Measurements from ENCODE around the gene SSB. TPM values are rescaled to one million over a fixed set of nuclear protein-coding genes. Genes with fewer than 3 reads are reported as not detected.
"Not testable (repeated sequence)": the region's sequence is repeated elsewhere in the genome, so short reads cannot be mapped to it uniquely, and the experiment has no call there.

SSB gene
- 54.8 TPM for total RNA-seq
- long read RNA-seq, transcript SSB-201 (12 exons, 1,709 nt), result major isoform, 45 of 62 reads
- long read RNA-seq, partial matches to known transcripts, result 14 of 62 reads
- long read RNA-seq, other reads (novel, unspliced or antisense), result 2 of 62 reads

GRCh38 chr2:169798718-169799592, at the start of gene SSB:
SSB (plus strand) TSS chr2:169798871; CDS start chr2:169800961, 2,090 bp downstream.
- DNase-seq (peak; percentile 96), ATAC-seq (peak; percentile 100)
- intact Hi-C loops (cut with micrococcal nuclease), result no loop called here

- DNase-seq (no peak), ATAC-seq (no peak)
- intact Hi-C loops (cut with micrococcal nuclease), result no loop called here
Measured at GRCh38 chr2:169752752-169753151, 45.9 kb upstream of the SSB start.

DNA sequence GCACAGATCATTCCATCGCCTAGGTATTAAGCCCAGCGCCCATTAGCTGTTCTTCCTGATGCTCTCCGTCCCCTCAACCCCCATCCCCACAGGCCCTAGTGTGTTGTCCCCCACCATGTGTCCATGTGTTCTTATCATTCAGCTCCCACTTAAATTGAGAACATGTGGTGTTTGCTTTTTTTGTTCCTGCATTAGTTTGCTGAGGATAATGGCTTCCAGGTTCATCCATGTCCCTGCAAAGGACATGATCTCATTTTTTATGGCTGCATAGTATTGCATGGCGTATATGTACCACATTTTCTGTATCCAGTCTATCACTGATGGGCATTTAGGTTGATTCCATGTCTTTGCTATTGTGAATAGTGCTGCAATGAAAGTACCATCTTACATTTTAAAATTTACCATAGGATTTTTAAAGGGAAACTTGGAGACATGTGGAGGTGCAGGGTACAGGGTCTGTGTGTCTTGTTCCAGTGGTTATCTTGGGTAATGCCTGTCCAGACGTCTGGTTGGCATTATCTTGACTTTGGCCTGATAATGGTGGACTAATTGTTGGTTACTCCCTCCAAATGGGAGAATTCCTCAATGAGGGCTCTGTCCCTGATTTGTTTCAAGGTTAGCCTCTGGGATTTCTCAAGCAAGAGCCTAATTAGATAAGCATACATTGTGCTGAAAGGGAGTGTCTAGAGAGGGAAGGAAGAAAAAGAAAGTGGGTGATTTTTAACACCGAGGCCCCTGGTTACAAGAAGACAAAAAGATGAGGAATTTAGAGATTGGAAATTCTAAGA, 43.4 kb upstream of the SSB start:
- DNase-seq (no peak), ATAC-seq (no peak)
- intact Hi-C loops (cut with micrococcal nuclease), result no loop called here

DNA sequence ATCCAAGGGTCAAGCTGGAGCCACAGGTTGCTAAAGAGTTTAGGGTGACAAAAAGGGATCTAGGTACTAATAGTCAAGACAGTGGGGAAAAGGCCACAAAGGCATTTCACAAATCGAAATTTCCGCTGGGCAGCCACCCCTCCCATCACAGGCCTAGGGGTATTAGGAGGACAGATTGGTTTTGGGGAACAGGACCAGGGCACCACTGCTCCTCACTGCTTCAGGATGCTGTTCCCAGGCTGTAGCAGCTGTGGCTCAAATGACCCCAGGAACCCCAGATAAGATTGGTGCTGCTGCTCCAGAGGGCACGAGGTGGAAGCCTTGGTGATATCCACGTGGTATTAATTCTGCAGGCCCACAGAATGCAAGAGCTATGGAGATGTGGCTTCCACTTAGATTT, 42.3 kb upstream of the SSB start:
- no peak for ATAC-seq
- DNase-seq, result no peak
- intact Hi-C loops (cut with micrococcal nuclease), result no loop called here

- ATAC-seq, result no peak
- no peak for DNase-seq
- intact Hi-C loops (cut with micrococcal nuclease), result no loop called here
Measured at GRCh38 chr2:169757356-169757755, 41.3 kb upstream of the SSB start.

GRCh38 chr2:169757778-169758177, 40.9 kb upstream of the SSB start:
- no peak for DNase-seq
- intact Hi-C loops (cut with micrococcal nuclease), result no loop called here
- no peak for ATAC-seq

- intact Hi-C loops (cut with micrococcal nuclease), result no loop called here
- ATAC-seq, result no peak
- no peak for DNase-seq
Measured at GRCh38 chr2:169759987-169760386, 38.7 kb upstream of the SSB start.

- ATAC-seq; intact Hi-C loops (cut with micrococcal nuclease); DNase-seq: not testable (repeated sequence)
Measured at GRCh38 chr2:169760798-169761197, 37.9 kb upstream of the SSB start.

DNA sequence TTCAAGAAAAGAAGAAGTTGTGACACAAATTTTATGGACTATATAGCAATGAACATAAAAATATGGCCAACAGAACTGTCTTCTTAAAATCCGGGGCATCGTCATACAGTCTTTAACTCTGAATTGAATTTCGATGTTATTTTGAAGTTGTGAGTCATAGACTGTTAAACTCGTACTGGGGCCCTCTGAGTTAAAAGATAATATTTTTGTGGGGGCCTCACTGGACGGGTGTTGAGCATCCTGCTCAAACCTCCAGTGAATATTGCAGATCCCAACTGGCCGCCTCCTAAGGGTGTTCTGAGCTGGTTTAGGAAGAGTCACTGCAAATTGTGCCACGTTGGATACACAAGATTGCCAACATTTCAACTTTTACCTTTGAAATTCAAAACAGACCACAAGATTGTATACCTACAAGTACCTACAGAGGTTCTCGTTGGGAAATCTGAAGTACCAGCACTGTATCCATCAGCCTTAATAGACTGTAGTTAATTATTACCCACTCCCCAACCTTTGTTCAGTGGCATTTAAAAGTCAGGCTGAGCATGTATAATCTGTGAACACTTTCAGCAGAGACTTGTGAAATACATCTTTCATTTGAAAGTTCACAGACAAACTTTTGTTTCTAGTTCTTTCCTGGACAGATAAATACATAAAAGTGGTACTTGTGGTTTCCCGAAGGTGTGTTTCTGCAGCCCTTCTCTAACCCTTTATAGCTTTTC, 37.3 kb upstream of the SSB start:
- intact Hi-C loops (cut with micrococcal nuclease), result no loop called here
- ATAC-seq (no peak), DNase-seq (no peak)

- intact Hi-C loops (cut with micrococcal nuclease), result no loop called here
- no peak for ATAC-seq
- DNase-seq, result no peak
Measured at GRCh38 chr2:169761970-169762292, 36.7 kb upstream of the SSB start.

DNA sequence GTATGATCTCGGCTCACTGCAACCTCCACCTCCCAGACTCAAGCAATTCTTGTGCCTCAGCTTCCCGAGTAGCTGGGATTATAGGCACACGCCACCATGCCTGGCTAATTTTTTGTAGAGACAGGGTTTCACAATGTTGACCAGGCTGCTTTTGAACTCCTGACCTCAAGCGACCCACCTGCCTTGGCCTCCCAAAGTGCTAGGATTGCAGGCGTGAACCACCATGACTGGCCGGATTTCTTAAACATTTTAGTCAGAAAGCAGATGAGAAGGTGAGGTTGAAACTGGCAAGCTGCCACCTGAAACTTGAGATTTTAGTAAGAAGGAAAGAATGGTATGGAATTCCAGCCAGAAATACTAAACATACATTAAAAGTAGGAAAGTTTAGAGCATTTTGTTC, 33.1 kb upstream of the SSB start:
- ATAC-seq (no peak), DNase-seq (no peak)
- intact Hi-C loops (cut with micrococcal nuclease), result no loop called here

- intact Hi-C loops (cut with micrococcal nuclease), result no loop called here
- ATAC-seq, result peak; percentile 45
- no peak for DNase-seq
Measured at GRCh38 chr2:169767243-169767888, 31.3 kb upstream of the SSB start.

GRCh38 chr2:169768262-169768995, 30.2 kb upstream of the SSB start:
- intact Hi-C loops (cut with micrococcal nuclease), result no loop called here
- DNase-seq, result peak; percentile 46
- ATAC-seq, result peak; percentile 25

DNA sequence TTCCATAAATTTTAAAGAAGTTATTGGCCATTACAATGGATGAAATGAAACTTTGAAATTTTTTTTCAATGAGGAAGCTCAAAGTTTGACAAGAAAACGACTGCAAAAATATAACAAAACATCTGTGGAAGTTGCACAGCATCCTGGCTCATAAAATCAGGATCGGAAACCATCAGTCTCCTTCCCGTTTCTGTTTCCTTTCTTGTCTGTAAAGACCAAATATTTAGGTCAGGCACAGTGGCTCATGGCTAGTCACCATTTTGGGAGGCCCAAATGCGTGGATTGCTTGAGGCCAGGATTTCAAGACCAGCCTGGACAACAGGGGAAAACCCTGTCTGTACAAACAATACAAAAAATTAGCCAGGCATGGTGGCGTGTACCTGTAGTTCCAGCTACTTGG, 27.6 kb upstream of the SSB start:
- ATAC-seq (no peak), DNase-seq (no peak)
- intact Hi-C loops (cut with micrococcal nuclease), result no loop called here

DNA sequence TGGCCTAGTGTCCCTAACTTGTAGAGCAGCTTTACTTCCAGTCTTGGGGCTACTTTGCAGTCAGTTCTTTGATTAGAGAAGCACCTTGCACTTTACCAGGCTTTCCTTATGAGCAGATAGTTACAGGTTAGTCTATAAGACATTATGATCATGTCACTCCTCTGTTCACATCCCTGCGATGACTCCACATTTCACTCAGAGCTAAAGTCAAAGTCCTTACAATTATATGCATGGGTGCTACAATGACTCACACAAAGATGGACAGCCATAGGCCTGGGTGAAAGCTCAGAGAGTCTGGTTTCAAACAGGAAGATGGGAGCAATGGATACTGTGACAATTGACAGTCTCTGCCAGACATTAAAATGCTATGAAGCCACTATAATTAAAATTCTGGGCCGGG, 27.1 kb upstream of the SSB start:
- ATAC-seq, result no peak
- intact Hi-C loops (cut with micrococcal nuclease), result no loop called here
- no peak for DNase-seq

- DNase-seq (no peak), ATAC-seq (no peak)
- intact Hi-C loops (cut with micrococcal nuclease), result no loop called here
Measured at GRCh38 chr2:169772651-169773050, 26.0 kb upstream of the SSB start.

DNA sequence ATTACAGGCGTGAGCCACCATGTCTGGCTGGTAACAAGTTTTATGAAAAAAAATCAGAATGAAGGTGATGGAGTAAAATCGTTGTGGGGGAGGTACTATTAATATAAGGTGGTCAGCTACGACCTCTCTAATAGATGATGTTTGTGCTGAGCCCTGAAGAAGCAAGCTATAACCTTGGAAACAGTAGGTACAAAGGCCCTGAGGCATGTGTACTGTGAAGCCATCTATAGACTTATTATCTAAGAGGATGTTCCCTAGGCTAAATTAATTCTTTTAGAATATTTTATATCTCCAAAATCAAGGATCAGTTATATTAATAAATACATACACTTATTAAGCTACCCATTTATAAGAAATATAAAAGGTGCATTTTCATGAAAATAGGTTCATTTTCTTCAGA, 23.3 kb upstream of the SSB start:
- ATAC-seq (no peak), DNase-seq (no peak)
- intact Hi-C loops (cut with micrococcal nuclease), result no loop called here

DNA sequence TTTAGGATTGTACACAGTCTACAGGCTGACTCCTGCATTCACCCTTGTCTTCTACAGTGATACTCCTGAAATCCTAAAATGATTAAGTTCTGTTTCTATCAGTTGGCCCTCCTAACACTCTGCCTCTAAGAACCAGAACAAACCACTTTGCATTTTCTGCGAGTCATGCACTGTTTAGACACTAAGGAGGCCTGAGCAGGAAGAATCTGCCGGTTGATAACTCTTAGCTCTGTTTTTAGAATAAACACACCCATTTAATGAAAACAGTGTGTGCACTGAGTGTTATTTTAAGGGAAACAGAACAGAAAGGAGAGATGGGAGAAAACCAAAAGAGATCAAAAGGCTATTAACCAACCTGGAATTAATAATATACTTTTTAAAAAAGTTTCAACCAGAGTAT, 22.9 kb upstream of the SSB start:
- DNase-seq, result no peak
- ATAC-seq, result no peak
- intact Hi-C loops (cut with micrococcal nuclease), result no loop called here
